ENCODE data around the gene HMBS.

- no peak for TF ChIP-seq POLR2A (IDR thresholded peaks at IDR 0.05; ENCODE audit: low read depth, low read length)
- no peak for TF ChIP-seq POLR2AphosphoS5 (IDR thresholded peaks at IDR 0.05; ENCODE audit: low read depth, low read length)
Measured at GRCh38 chr11:119087747-119088241, 3.1 kb downstream of the HMBS start.
